ENCODE measurements around the gene TRPM5.
A peak's percentile ranks its signal among the peaks of the same experiment; 100 is the strongest.

Gene TRPM5

DNA sequence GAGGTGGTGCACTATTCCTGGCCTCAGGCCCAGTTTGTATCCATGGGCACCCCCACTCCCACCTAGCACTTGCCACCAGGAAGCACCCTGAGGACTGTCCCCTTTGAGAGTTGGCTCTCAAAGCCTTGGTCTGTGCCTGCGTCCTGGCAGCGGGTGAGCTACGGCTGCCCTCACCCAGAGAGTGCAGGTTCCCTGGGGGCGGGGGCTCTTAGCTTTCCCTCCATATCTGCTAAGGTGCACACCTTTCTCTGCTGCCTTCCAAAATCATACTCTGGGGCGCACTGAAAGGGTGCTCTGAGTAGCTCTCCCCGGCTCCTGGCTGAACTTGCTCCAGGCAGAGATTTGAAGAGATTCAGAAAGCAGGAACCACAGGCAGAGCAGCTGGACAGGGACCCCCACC is 7.6 kb upstream of the TRPM5 start:
- Mint-ChIP-seq H3K36me3 (ENCODE audit: low read depth) (no peaks in the 10 kb centered on the region), H3K9me3 (peaks cover 5% of the 10 kb centered on the region), H3K4me3 (no peak overlapping the region), H3K27ac (peak overlapping the region in 2 of 3 experiments; percentile 73 to 87), H3K27me3 (ENCODE audit: low read depth) (peaks cover 28% of the 10 kb centered on the region), H3K4me1 (peaks cover 12% of the 10 kb centered on the region)
- TF ChIP-seq, protein P1, sequence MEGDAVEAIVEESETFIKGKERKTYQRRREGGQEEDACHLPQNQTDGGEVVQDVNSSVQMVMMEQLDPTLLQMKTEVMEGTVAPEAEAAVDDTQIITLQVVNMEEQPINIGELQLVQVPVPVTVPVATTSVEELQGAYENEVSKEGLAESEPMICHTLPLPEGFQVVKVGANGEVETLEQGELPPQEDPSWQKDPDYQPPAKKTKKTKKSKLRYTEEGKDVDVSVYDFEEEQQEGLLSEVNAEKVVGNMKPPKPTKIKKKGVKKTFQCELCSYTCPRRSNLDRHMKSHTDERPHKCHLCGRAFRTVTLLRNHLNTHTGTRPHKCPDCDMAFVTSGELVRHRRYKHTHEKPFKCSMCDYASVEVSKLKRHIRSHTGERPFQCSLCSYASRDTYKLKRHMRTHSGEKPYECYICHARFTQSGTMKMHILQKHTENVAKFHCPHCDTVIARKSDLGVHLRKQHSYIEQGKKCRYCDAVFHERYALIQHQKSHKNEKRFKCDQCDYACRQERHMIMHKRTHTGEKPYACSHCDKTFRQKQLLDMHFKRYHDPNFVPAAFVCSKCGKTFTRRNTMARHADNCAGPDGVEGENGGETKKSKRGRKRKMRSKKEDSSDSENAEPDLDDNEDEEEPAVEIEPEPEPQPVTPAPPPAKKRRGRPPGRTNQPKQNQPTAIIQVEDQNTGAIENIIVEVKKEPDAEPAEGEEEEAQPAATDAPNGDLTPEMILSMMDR (IDR thresholded peaks at IDR 0.05; ENCODE audit: unreplicated experiment in 3 of 3), result no peak

DNA sequence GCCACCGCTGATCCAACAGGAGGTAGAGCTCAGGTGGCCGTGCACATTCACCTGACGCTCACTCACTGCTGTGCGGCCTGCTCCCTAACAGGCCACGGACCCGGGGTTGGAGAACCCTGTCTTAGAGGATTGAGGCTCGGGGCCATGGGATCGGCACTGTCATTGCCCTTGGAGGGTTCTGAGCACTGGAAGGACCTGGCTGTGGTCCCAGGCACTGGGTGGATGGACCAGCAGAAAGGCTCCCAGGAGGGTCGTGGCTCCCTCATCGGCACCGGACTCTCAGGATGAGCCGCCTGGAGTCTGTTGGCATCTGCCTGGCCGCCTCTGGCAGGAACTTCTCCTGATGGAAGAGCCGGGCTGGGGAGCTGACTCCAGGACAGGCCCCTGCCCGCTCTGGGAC is 7.0 kb upstream of the TRPM5 start:
- Mint-ChIP-seq H3K36me3 (ENCODE audit: low read depth) (no peaks in the 10 kb centered on the region), H3K27me3 (ENCODE audit: low read depth) (peaks cover 32% of the 10 kb centered on the region), H3K4me3 (no peak overlapping the region), H3K9me3 (peaks cover 5% of the 10 kb centered on the region), H3K27ac (no peak overlapping the region), H3K4me1 (peaks cover 12% of the 10 kb centered on the region)
- TF ChIP-seq, protein P1 (IDR thresholded peaks at IDR 0.05; ENCODE audit: unreplicated experiment in 3 of 3), result no peak

DNA sequence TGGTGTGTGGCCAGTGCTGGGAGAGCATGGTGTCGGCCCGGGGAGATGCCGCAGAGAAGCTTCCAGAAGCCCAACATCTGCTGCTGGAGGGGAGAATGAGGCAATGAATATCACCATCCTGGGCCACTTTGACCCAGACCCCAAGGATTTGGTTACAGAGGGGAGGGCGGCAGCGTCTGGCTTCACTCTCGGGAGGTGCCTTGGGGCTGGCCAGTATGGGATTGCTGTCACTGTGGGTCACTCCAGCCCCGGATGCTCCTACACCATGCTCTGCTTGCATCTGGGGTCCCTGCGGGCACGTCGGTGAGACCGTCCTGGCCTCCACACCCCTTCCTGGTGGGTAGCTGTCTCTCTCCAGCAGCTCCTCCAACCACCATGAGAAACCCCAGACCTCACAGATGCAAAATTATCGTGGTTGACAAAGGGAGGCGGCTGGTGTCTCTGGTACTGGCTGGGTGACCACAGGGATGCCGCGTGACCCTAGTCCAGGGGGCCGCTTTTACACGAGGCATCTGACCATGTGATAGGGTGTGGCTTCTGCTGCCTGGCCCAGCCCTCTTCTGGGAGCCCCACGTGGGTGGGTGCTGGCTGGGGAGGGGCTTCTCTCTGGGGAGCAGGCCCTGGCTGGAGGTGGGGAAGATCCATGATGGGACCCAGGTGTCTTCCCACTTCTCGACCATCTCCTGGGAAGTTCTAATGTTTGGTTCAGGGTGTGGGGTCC is 6.2 kb upstream of the TRPM5 start:
- Mint-ChIP-seq H3K4me1 (peaks cover 12% of the 10 kb centered on the region), H3K27ac (no peak overlapping the region), H3K9me3 (peaks cover 3% of the 10 kb centered on the region), H3K27me3 (ENCODE audit: low read depth) (peaks cover 38% of the 10 kb centered on the region), H3K4me3 (no peak overlapping the region), H3K36me3 (ENCODE audit: low read depth) (no peaks in the 10 kb centered on the region)
- TF ChIP-seq, protein P1 (IDR thresholded peaks at IDR 0.05; ENCODE audit: unreplicated experiment in 3 of 3), result no peak

DNA sequence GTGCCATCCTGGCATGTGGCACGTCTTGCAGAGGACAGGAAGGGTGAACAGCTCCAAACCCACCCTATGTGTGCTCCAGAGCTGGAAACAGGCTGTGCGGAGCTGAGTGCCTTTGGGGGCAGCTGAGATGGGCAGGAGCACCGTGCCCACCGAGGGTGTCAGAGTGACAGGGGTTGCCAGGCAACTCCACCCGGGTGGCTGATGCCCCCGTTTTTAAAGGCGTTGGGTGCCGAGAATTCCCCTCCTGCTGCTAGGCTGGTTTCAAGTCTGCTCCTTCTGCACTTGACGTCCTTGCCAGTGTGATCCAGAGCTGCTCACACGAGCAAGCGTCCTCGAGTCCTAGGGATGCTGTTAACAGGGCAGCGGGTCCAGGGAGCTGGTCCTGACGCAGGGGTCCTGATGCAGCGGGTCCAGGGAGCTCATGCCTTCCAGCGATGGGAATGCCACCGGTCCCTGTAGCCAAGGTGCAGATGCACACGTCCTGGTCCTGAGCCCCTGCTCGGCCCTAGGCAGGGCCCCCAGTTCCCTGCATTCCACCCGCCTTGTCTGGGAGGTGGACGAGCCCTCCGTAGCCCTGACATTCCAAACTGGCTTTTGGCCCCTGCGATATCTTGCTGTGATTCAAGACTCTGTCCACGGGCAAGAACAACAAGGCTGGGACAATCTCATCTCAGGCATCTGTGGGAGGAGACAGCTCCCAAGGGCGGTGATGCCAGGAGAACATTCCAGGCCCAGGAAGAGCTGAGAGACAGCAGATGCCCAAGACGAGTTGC is 5.4 kb upstream of the TRPM5 start:
- TF ChIP-seq, protein P1 (IDR thresholded peaks at IDR 0.05; ENCODE audit: unreplicated experiment in 3 of 3), result no peak
- no peaks in the 10 kb centered on the region for H3K9me3 Mint-ChIP-seq
- no peak overlapping the region for H3K4me3 Mint-ChIP-seq
- H3K36me3 Mint-ChIP-seq (ENCODE audit: low read depth), result no peaks in the 10 kb centered on the region
- H3K27ac Mint-ChIP-seq, result no peak overlapping the region
- peaks cover 43% of the 10 kb centered on the region for H3K27me3 Mint-ChIP-seq (ENCODE audit: low read depth)
- H3K4me1 Mint-ChIP-seq, result peaks cover 12% of the 10 kb centered on the region

DNA sequence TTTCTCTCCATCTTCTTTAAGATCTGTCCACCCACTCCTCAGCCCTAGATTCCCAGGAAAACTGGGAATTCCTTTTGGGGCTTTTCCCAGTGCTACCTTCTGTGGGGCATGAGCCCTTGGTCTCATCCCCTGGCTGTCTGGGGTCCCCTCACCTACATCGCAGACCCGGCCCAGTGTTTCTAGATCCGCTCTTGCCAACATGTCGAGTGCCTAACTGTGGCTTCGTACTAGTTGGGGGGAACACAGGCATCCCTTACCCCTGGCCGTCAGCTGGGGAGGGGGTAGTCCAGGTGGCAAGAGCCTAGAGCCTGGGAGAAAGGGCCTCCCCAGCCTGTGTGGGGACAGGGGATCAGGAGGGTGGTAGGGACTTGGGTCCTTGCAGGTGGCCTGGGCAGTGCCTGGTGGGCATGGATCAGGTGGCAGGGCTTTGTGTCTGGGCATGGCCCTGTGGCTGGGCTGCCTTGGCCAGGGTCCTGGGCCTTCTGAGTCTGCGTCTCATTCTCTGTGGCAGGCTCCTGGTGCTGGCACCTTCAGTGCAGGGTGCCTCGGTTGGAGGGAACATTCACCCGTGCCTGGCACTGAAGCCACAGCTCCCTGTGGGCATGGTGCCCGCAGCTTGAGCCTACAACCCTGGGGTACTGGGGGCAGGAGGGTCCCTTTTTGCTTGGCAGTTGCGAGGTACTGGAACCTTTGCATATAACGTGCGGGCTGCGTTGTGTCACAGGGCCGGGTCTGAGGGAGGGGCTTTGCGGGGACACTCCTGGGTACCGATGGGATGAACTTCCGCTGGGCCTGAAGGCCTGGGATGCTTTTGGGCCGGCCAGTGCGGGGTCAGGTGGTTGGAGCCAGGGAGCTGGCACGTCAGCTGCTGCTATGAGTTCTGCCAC is 4.6 kb upstream of the TRPM5 start:
- peaks cover 12% of the 10 kb centered on the region for H3K4me1 Mint-ChIP-seq
- no peaks in the 10 kb centered on the region for H3K36me3 Mint-ChIP-seq (ENCODE audit: low read depth)
- H3K4me3 Mint-ChIP-seq, result peak overlapping the region in 2 of 3 experiments; percentile 53 to 63
- peaks cover 43% of the 10 kb centered on the region for H3K27me3 Mint-ChIP-seq (ENCODE audit: low read depth)
- TF ChIP-seq, protein P1 (IDR thresholded peaks at IDR 0.05; ENCODE audit: unreplicated experiment in 3 of 3), result no peak
- no peak overlapping the region for H3K27ac Mint-ChIP-seq
- no peaks in the 10 kb centered on the region for H3K9me3 Mint-ChIP-seq
